ENCODE data around the gene SSR1. TPM values are rescaled to one million over a fixed set of nuclear protein-coding genes. Genes with fewer than 3 reads are reported as not detected.

SSR1 gene
- total RNA-seq, 6 donors from 2014 or later, result 14.5 to 135 (median 57.7) TPM

DNA sequence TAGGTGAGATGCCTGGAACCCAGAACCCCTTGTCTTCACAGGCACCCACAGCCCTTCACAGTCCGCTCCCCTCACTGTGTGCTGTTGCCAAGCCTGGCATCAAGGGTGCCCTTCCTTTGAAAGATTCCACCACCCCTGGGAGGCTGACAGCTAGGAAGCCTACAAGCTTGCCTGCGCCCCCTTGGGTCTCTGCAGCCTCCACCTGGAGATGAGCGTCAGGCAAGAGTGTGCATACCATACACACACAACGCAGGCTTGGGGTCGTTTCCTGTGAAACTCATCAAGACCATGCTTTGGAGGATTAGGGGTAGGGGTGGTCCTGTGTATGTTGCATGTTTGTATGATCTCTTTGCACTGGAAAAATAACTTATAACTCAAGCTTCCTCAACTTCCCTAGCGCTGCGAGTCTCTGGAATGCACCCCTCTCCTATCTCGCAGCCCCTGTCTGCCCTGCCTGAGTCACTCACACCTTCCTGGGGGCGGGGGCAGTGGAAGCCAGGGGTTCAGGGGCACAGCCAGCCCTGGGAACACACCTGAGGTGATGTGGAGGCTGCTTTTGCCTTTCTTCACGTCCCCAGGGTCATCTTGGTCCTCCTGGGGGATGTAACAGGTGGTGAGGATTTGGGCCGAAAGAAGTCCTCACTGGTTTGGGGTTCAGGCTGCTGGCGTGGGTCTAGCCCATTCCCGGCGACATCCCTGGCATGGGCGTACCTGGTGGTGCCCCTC, 67.2 kb downstream of the SSR1 start:
- TF ChIP-seq EP300 (IDR thresholded peaks at IDR 0.05) (no peak), CTCF (IDR thresholded peaks at IDR 0.05) (no peak), POLR2A (IDR thresholded peaks at IDR 0.05) (no peak), POLR2AphosphoS5 (IDR thresholded peaks at IDR 0.05) (no peak)
- 93 to 95% methylated on average over 12 to 15 of the region's 15 CpGs for WGBS, 2 donors
- H3K36me3 ChIP-seq, result peaks cover 22 to 67% (median 49%) of the 10 kb centered on the region in 4 donors
- no peak overlapping the region for H3K27ac ChIP-seq
- peaks cover 28 to 38% (median 30%) of the 10 kb centered on the region in 4 donors for H3K4me1 ChIP-seq
- no peaks in the 10 kb centered on the region for H3K9me3 ChIP-seq
- ATAC-seq (ENCODE audit: low FRiP score in 2 of 2), result no peak
- H3K27me3 ChIP-seq, result no peaks in the 10 kb centered on the region
- no peak overlapping the region for H3K4me3 ChIP-seq
- no peak for DNase-seq

DNA sequence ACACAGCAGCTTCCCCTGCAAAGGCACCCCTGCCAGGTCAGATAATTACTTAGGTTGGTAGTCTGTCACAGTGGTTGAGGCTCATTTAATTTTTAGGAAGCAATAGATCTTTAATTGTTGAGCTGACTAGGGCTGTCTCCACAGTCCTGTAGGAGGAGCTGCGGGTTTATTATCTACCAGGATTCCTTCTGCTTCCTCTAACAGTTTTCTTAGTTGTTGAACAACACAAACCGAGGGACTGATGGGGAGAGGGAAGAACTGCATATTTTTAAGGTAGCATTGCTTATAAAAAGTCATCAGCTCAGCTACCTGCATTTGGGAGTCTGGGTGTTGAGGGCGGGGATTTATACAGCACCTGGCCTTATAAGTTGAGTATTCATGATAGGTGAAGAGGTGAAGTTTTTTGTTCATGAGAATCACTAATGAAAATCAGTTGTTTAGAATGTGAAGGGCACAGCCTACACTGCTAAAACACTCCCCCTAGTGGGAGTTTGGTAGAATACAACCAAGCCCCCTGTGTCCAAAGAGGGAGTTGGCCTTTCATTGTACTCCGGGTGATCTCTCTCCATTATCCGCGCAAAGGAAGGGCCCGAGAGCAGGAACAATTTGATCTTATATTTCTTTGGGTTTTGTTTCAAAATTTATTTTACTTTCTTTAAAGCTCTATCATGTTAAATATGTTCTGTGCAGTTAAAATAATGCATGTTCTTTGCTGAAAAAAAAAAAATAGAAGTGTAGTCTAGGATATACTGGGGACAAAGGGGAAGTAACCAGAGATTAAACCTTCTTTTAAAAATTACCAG, 69.6 kb downstream of the SSR1 start:
- Histone ChIP-seq H3K4me1 (peaks cover 28 to 32% (median 30%) of the 10 kb centered on the region in 4 donors), H3K36me3 (peaks cover 14 to 49% (median 32%) of the 10 kb centered on the region in 4 donors), H3K27ac (peak overlapping the region; percentile 45 to 78 (median 68)), H3K4me3 (no peak overlapping the region), H3K9me3 (no peaks in the 10 kb centered on the region), H3K27me3 (no peaks in the 10 kb centered on the region)
- ATAC-seq (ENCODE audit: low FRiP score in 2 of 2) (peak; percentile 81 to 84), DNase-seq (no peak)
- no peak for TF ChIP-seq POLR2A (IDR thresholded peaks at IDR 0.05)
- peak in 1 of 2 donors; percentile 24 for TF ChIP-seq POLR2AphosphoS5 (IDR thresholded peaks at IDR 0.05)
- TF ChIP-seq CTCF (IDR thresholded peaks at IDR 0.05), result peak; percentile 73 to 90 (median 80)
- TF ChIP-seq EP300 (IDR thresholded peaks at IDR 0.05), result no peak
- 10 to 11% methylated on average over 7 of the region's 7 CpGs for WGBS, 2 donors

- Histone ChIP-seq H3K9me3 (no peaks in the 10 kb centered on the region), H3K27ac (peak overlapping the region; percentile 45 to 78 (median 68)), H3K4me1 (peaks cover 28 to 32% (median 30%) of the 10 kb centered on the region in 4 donors), H3K27me3 (no peaks in the 10 kb centered on the region), H3K36me3 (peaks cover 10 to 43% (median 26%) of the 10 kb centered on the region in 4 donors), H3K4me3 (no peak overlapping the region)
- no peak for DNase-seq
- TF ChIP-seq POLR2A (IDR thresholded peaks at IDR 0.05), result no peak
- TF ChIP-seq POLR2AphosphoS5 (IDR thresholded peaks at IDR 0.05), result no peak
- TF ChIP-seq CTCF (IDR thresholded peaks at IDR 0.05), result no peak
- TF ChIP-seq EP300 (IDR thresholded peaks at IDR 0.05), result no peak
- no peak for ATAC-seq (ENCODE audit: low FRiP score in 2 of 2)
- 59 to 72% methylated on average over 4 of the region's 4 CpGs for WGBS, 2 donors
Observed at GRCh38 chr6:7242835-7243178, 70.2 kb downstream of the SSR1 start.

DNA sequence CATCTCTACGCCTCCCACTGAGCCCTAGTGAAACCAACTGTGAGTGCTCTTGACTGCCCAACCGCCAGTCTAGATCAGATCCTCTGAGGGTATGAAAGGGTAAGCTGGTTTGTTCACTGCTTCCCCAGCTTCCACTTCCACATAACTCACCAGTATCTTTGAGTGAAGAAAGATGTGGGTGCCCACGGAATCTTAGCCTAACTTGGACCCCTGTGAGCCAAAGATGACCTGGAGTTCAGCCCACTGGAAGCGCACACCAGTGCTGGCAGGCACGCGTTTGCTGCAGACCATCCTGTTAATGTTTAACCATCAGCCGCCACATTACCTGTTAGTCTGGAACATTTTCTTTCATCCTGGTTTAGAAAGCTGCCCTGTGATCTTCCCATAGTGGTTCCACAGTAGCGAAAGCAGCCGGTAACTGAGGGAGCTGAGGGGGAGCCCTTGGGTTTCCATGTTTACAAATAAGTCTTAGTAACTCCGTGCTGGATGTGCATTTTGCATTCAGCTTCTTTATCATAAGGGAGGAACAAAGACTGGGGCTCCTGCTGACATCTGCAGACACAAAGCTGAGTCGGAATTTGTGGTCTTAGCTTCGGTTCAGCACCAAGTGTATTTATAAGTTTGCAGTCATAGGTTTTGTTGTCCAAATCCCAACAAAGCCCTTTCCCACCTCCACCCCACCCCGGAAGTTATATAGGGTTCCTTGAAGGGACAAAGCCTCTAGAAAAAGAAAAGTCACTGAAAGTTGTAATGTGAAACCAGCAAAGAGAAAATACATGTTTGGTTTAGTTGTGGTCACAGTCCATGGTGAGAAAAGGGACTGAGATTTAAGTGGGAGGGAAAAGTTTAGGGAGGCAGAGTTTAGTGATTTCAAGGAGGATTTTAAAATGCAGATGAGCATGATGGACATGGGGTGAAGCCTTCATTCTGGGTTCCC, 71.0 kb downstream of the SSR1 start:
- TF ChIP-seq CTCF (IDR thresholded peaks at IDR 0.05) (no peak), EP300 (IDR thresholded peaks at IDR 0.05) (no peak), POLR2A (IDR thresholded peaks at IDR 0.05) (no peak), POLR2AphosphoS5 (IDR thresholded peaks at IDR 0.05) (no peak)
- Histone ChIP-seq H3K4me1 (peaks cover 28 to 32% (median 30%) of the 10 kb centered on the region in 4 donors), H3K27me3 (no peaks in the 10 kb centered on the region), H3K27ac (peak overlapping the region; percentile 45 to 78 (median 68)), H3K9me3 (no peaks in the 10 kb centered on the region), H3K4me3 (no peak overlapping the region), H3K36me3 (peaks cover 7 to 35% (median 18%) of the 10 kb centered on the region in 4 donors)
- DNase-seq (peak in 1 of 2 donors; percentile 50), ATAC-seq (ENCODE audit: low FRiP score in 2 of 2) (no peak)
- WGBS, 2 donors, result 39 to 57% methylated on average over 11 to 13 of the region's 13 CpGs
